ENCODE data around the gene CHD2. TPM values are rescaled to one million over a fixed set of nuclear protein-coding genes. Genes with fewer than 3 reads are reported as not detected.

CHD2 gene
- total RNA-seq, 1 experiment from 2014 or later, result 81.8 TPM

GRCh38 chr15:93044301-93045190 is 144.4 kb downstream of the CHD2 start:
- Histone ChIP-seq H3K4me3 (ENCODE audit: low read depth in 2 of 2, low read length in 2 of 2) (no peak overlapping the region), H3K9me3 (ENCODE audit: control insufficient read depth, insufficient read depth, low read depth, low read length) (no peaks in the 10 kb centered on the region), H3K36me3 (ENCODE audit: control insufficient read depth, insufficient read depth, low read length) (no peaks in the 10 kb centered on the region), H3K4me1 (ENCODE audit: control insufficient read depth, insufficient read depth, low read length) (no peaks in the 10 kb centered on the region; the same call in 1 of the 2 replicates), H3K27me3 (ENCODE audit: control insufficient read depth, insufficient read depth, low read length) (no peaks in the 10 kb centered on the region), H3K27ac (ENCODE audit: low read length) (no peak overlapping the region)
- CTCF ChIA-PET, result no interaction called here
- DNase-seq (ENCODE audit: low read depth, low spot score) (no peak), ATAC-seq (no peak)
- BruUV-seq (replicated peaks), result no TSS peak
- intact Hi-C loops (cut with micrococcal nuclease; ENCODE audit: unreplicated experiment), result no loop called here
- TF ChIP-seq CTCF (IDR thresholded peaks at IDR 0.05) (no peak), TCF7L2 (IDR thresholded peaks at IDR 0.05; ENCODE audit: low read depth, low read length) (no peak)
- in situ Hi-C loops (cut with HindIII; ENCODE audit: low pct_unique_long_range_greater_than_20kb, low sequenced_read_pairs), result no loop called here
- POLR2A ChIA-PET, result no interaction called here

- Histone ChIP-seq H3K4me1 (ENCODE audit: control insufficient read depth, insufficient read depth, low read length) (no peaks in the 10 kb centered on the region; the same call in 1 of the 2 replicates), H3K4me3 (ENCODE audit: low read depth in 2 of 2, low read length in 2 of 2) (no peak overlapping the region), H3K27ac (ENCODE audit: low read length) (no peak overlapping the region), H3K27me3 (ENCODE audit: control insufficient read depth, insufficient read depth, low read length) (no peaks in the 10 kb centered on the region), H3K36me3 (ENCODE audit: control insufficient read depth, insufficient read depth, low read length) (no peaks in the 10 kb centered on the region), H3K9me3 (ENCODE audit: control insufficient read depth, insufficient read depth, low read depth, low read length) (no peaks in the 10 kb centered on the region)
- no peak for TF ChIP-seq POLR2AphosphoS5 (IDR thresholded peaks at IDR 0.05; ENCODE audit: low read depth, low read length)
- ChIA-PET CTCF (no interaction called here), POLR2A (no interaction called here)
- no TSS peak for BruUV-seq (replicated peaks)
- intact Hi-C loops (cut with micrococcal nuclease; ENCODE audit: unreplicated experiment) (no loop called here), in situ Hi-C loops (cut with HindIII; ENCODE audit: low pct_unique_long_range_greater_than_20kb, low sequenced_read_pairs) (no loop called here)
- no peak for ATAC-seq
- DNase-seq (ENCODE audit: low read depth, low spot score), result no peak
Observed at GRCh38 chr15:93045191-93045785, 145.2 kb downstream of the CHD2 start.

GRCh38 chr15:93046120-93046519 is 146.0 kb downstream of the CHD2 start:
- ChIA-PET POLR2A (no interaction called here), CTCF (no interaction called here)
- TF ChIP-seq CTCF (IDR thresholded peaks at IDR 0.05), result no peak
- no peak for TF ChIP-seq POLR2AphosphoS5 (IDR thresholded peaks at IDR 0.05; ENCODE audit: low read depth, low read length)
- no peak for TF ChIP-seq SIN3A (IDR thresholded peaks at IDR 0.05; ENCODE audit: borderline replicate concordance, insufficient read depth, low read depth, low read length)
- no peak for TF ChIP-seq REST (IDR thresholded peaks at IDR 0.05; ENCODE audit: insufficient read depth in 1 of 2, low read depth in 2 of 2, low read length in 1 of 2)
- no peak for TF ChIP-seq TCF7L2 (IDR thresholded peaks at IDR 0.05; ENCODE audit: low read depth, low read length)
- H3K36me3 ChIP-seq (ENCODE audit: control insufficient read depth, insufficient read depth, low read length), result no peaks in the 10 kb centered on the region
- no peak overlapping the region for H3K27ac ChIP-seq (ENCODE audit: low read length)
- intact Hi-C loops (cut with micrococcal nuclease; ENCODE audit: unreplicated experiment) (no loop called here), in situ Hi-C loops (cut with HindIII; ENCODE audit: low pct_unique_long_range_greater_than_20kb, low sequenced_read_pairs) (no loop called here)
- H3K4me1 ChIP-seq (ENCODE audit: control insufficient read depth, insufficient read depth, low read length), result no peaks in the 10 kb centered on the region; the same call in 1 of the 2 replicates
- no peak for ATAC-seq
- no peaks in the 10 kb centered on the region for H3K27me3 ChIP-seq (ENCODE audit: control insufficient read depth, insufficient read depth, low read length)
- no peak for DNase-seq (ENCODE audit: low read depth, low spot score)
- no peak overlapping the region for H3K4me3 ChIP-seq (ENCODE audit: low read depth in 2 of 2, low read length in 2 of 2)
- BruUV-seq (replicated peaks), result no TSS peak
- no peaks in the 10 kb centered on the region for H3K9me3 ChIP-seq (ENCODE audit: control insufficient read depth, insufficient read depth, low read depth, low read length)
